NCI-H2171 treated with DMSO at 0.1 percent for 48 hours (cell line): ENCODE measurements around the gene CDKL2.
"Not testable (repeated sequence)": the region's sequence is repeated elsewhere in the genome, so short reads cannot be mapped to it uniquely, and the experiment has no call there.

Experiments
- DNase-seq: peaks from one replicate; lab custom pipeline; 2025; lab: John Stamatoyannopoulos, UW

Gene CDKL2

GRCh38 chr4:75630174-75630936 lies at the start of gene CDKL2:
Gene CDKL2 (minus strand): TSS chr4:75630528. CDS start chr4:75625988, 4,540 bp downstream.
- peak; percentile 78 for DNase-seq

- no peak for DNase-seq
Observed at GRCh38 chr4:75678965-75679364, 48.6 kb upstream of the CDKL2 start.

GRCh38 chr4:75678473-75678872 lies 48.1 kb upstream of the CDKL2 start:
- DNase-seq = no peak

GRCh38 chr4:75675004-75675531 lies 44.7 kb upstream of the CDKL2 start:
- no peak for DNase-seq

GRCh38 chr4:75673959-75674328 lies 43.6 kb upstream of the CDKL2 start:
- no peak for DNase-seq

- DNase-seq = peak; percentile 91
Observed at GRCh38 chr4:75673027-75673958, 43.0 kb upstream of the CDKL2 start, which contains the start of gene G3BP2. Gene G3BP2 (minus strand): TSS chr4:75673411. CDS start chr4:75662025, 11,386 bp downstream.

- peak; percentile 39 for DNase-seq
Observed at GRCh38 chr4:75672461-75673026, 42.2 kb upstream of the CDKL2 start.

GRCh38 chr4:75671802-75672421 lies 41.6 kb upstream of the CDKL2 start:
- DNase-seq = no peak

GRCh38 chr4:75668596-75668995 lies 38.3 kb upstream of the CDKL2 start:
- DNase-seq = no peak

- DNase-seq = not testable (repeated sequence)
Observed at GRCh38 chr4:75667636-75668035, 37.3 kb upstream of the CDKL2 start.

GRCh38 chr4:75666299-75666698 lies 36.0 kb upstream of the CDKL2 start:
- DNase-seq = no peak

GRCh38 chr4:75664604-75665003 lies 34.3 kb upstream of the CDKL2 start:
- DNase-seq = not testable (repeated sequence)

- no peak for DNase-seq
Observed at GRCh38 chr4:75662626-75663025, 32.3 kb upstream of the CDKL2 start.

- no peak for DNase-seq
Observed at GRCh38 chr4:75660491-75660890, 30.2 kb upstream of the CDKL2 start.

- no peak for DNase-seq
Observed at GRCh38 chr4:75659512-75660031, 29.2 kb upstream of the CDKL2 start.

- DNase-seq = no peak
Observed at GRCh38 chr4:75658876-75659275, 28.5 kb upstream of the CDKL2 start.

- no peak for DNase-seq
Observed at GRCh38 chr4:75655562-75655961, 25.2 kb upstream of the CDKL2 start.

- DNase-seq = no peak
Observed at GRCh38 chr4:75654905-75655304, 24.6 kb upstream of the CDKL2 start.

GRCh38 chr4:75653845-75654503 lies 23.6 kb upstream of the CDKL2 start:
- DNase-seq = no peak

- DNase-seq = no peak
Observed at GRCh38 chr4:75644095-75644494, 13.8 kb upstream of the CDKL2 start.

- DNase-seq = no peak
Observed at GRCh38 chr4:75643651-75644050, 13.3 kb upstream of the CDKL2 start.
